Trophoblast cell (in vitro differentiated cells and primary cell): ENCODE measurements around the gene CHRM1.

Experiments
- DNase-seq, 2 donors: peaks; one replicate each; pipeline ENCODE4 v3.0.0-alpha.2; 2016
- H2AFZ ChIP-seq: 2 replicates; pipeline ENCODE4 v1.6.1; 2013; ENCODE audit warnings: low read length, moderate library complexity, mild to moderate bottlenecking; ENCODE audit not compliant: insufficient read depth, poor library complexity
- H2AK5ac ChIP-seq: 2 replicates; pipeline ENCODE4 v1.6.1; 2013; ENCODE audit warnings: mild to moderate bottlenecking, low read length
- H2BK120ac ChIP-seq: 2 replicates; pipeline ENCODE4 v1.6.1; 2013; ENCODE audit warnings: low read length, mild to moderate bottlenecking, moderate library complexity; ENCODE audit not compliant: insufficient read depth, poor library complexity
- H2BK12ac ChIP-seq: 2 replicates; pipeline ENCODE4 v1.6.1; 2013; ENCODE audit warnings: mild to moderate bottlenecking, low read length, moderate library complexity
- H2BK5ac ChIP-seq: 2 replicates; pipeline ENCODE4 v1.6.1; 2013; ENCODE audit warnings: low read length, low read depth, moderate library complexity, mild to moderate bottlenecking; ENCODE audit not compliant: poor library complexity
- H3K14ac ChIP-seq: 2 replicates; pipeline ENCODE4 v1.6.1; 2013; ENCODE audit warnings: mild to moderate bottlenecking, low read length
- H3K18ac ChIP-seq: 2 replicates; pipeline ENCODE4 v1.6.1; 2013; ENCODE audit warnings: mild to moderate bottlenecking, low read length
- H3K23ac ChIP-seq: 2 replicates; pipeline ENCODE4 v1.6.1; 2013; ENCODE audit warnings: low read length
- H3K27ac ChIP-seq: 2 replicates; pipeline ENCODE4 v1.5.1; 2013; ENCODE audit warnings: low read depth, mild to moderate bottlenecking, inconsistent platforms, low read length, moderate library complexity
- H3K27me3 ChIP-seq: 2 replicates; pipeline ENCODE4 v1.6.1; 2013; ENCODE audit warnings: inconsistent platforms, mild to moderate bottlenecking, low read length, moderate library complexity; ENCODE audit not compliant: insufficient read depth
- H3K36me3 ChIP-seq, 2 experiments: 1 replicate in 1 of 2; 2 replicates in 1 of 2; pipeline ENCODE4 v1.6.1; 2013; ENCODE audit warnings: low read length in 2 of 2, mild to moderate bottlenecking in 2 of 2, moderate library complexity in 1 of 2; ENCODE audit not compliant: insufficient read depth in 2 of 2, control insufficient read depth in 1 of 2
- H3K4ac ChIP-seq: 2 replicates; pipeline ENCODE4 v1.6.1; 2013; ENCODE audit warnings: low read depth, mild to moderate bottlenecking, low read length, moderate library complexity
- H3K4me1 ChIP-seq, 2 experiments: 1 replicate in 1 of 2; 2 replicates in 1 of 2; pipeline ENCODE4 v1.6.1; 2013; ENCODE audit warnings: low read length in 2 of 2, mild to moderate bottlenecking in 2 of 2, moderate library complexity in 1 of 2; ENCODE audit not compliant: insufficient read depth in 2 of 2, control insufficient read depth in 1 of 2
- H3K4me2 ChIP-seq: 2 replicates; pipeline ENCODE4 v1.6.1; 2013; ENCODE audit warnings: inconsistent platforms, mild to moderate bottlenecking, low read length, moderate library complexity
- H3K4me3 ChIP-seq: 2 replicates; pipeline ENCODE4 v1.5.1; 2013; ENCODE audit warnings: mild to moderate bottlenecking, low read depth, low read length, inconsistent platforms
- H3K79me1 ChIP-seq: one replicate; pipeline ENCODE4 v1.6.1; 2013; ENCODE audit warnings: low read length
- H3K79me2 ChIP-seq: 2 replicates; pipeline ENCODE4 v1.6.1; 2013; ENCODE audit warnings: low read length, mild to moderate bottlenecking; ENCODE audit not compliant: control insufficient read depth, insufficient read depth, poor library complexity
- H3K9ac ChIP-seq: 2 replicates; pipeline ENCODE4 v1.6.1; 2013; ENCODE audit warnings: mild to moderate bottlenecking, low read length
- H3K9me3 ChIP-seq: 2 replicates; pipeline ENCODE4 v1.6.1; 2013; ENCODE audit warnings: low read depth, mild to moderate bottlenecking, control low read depth, inconsistent platforms, low read length; ENCODE audit not compliant: insufficient read depth
- H4K12ac ChIP-seq: 2 replicates; pipeline ENCODE4 v1.6.1; 2013; ENCODE audit warnings: low read depth, mild to moderate bottlenecking, low read length, moderate library complexity
- H4K8ac ChIP-seq: 2 replicates; pipeline ENCODE4 v1.6.1; 2013; ENCODE audit warnings: low read depth, mild to moderate bottlenecking, low read length, moderate library complexity
- H4K91ac ChIP-seq: one replicate; pipeline ENCODE4 v1.6.1; 2013; ENCODE audit warnings: low read depth, mild to moderate bottlenecking, low read length, moderate library complexity
- whole genome bisulfite sequencing: extraction: QIAGEN DNeasy Blood & Tissue Kit; methylation state at CpG from one replicate; pipeline ENCODE4 v1.1.7; 2013; ENCODE audit warnings: missing lambda C conversion rate; ENCODE audit not compliant: insufficient read length, insufficient coverage; ENCODE audit errors: extremely low coverage; 5-methylcytosine and 5-hydroxymethylcytosine counted together

Gene CHRM1

DNA sequence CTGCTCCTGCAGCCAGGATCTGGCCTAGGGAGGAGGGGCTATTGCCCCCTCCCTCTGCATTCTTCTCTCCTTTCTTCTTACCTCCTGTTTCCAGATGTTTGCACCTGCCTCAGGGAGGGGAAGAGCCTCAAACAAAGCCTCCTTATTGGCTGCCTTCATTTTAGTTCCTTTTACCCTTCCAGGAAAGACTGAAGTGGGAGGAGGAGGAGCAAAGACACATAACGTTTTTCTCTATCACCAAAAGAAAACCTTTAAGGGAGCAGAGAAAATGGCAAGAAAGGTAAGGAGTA, 13.3 kb upstream of the CHRM1 start:
- H3K9me3 ChIP-seq: no peaks in the 10 kb centered on the region
- no peak overlapping the region for H2AK5ac ChIP-seq
- no peak for DNase-seq
- H4K91ac ChIP-seq: no peak overlapping the region
- no peak overlapping the region for H4K12ac ChIP-seq
- H3K14ac ChIP-seq: no peak overlapping the region
- no peaks in the 10 kb centered on the region for H3K79me2 ChIP-seq
- no peak overlapping the region for H3K27ac ChIP-seq
- no peak overlapping the region for H4K8ac ChIP-seq
- H3K4me1 ChIP-seq: no peaks in the 10 kb centered on the region
- H3K9ac ChIP-seq: no peak overlapping the region
- H3K4me3 ChIP-seq: no peak overlapping the region
- no peak overlapping the region for H3K18ac ChIP-seq
- no peaks in the 10 kb centered on the region for H3K36me3 ChIP-seq
- no peak overlapping the region for H3K4me2 ChIP-seq
- no peak overlapping the region for H3K23ac ChIP-seq
- no peak overlapping the region for H2AFZ ChIP-seq
- no CpG with 5 or more reads among the region's 1 CpG for WGBS
- H3K4ac ChIP-seq: no peak overlapping the region
- no peak overlapping the region for H2BK120ac ChIP-seq
- H2BK12ac ChIP-seq: no peak overlapping the region
- H3K27me3 ChIP-seq: no peaks in the 10 kb centered on the region
- H3K79me1 ChIP-seq: no peaks in the 10 kb centered on the region
- no peak overlapping the region for H2BK5ac ChIP-seq

DNA sequence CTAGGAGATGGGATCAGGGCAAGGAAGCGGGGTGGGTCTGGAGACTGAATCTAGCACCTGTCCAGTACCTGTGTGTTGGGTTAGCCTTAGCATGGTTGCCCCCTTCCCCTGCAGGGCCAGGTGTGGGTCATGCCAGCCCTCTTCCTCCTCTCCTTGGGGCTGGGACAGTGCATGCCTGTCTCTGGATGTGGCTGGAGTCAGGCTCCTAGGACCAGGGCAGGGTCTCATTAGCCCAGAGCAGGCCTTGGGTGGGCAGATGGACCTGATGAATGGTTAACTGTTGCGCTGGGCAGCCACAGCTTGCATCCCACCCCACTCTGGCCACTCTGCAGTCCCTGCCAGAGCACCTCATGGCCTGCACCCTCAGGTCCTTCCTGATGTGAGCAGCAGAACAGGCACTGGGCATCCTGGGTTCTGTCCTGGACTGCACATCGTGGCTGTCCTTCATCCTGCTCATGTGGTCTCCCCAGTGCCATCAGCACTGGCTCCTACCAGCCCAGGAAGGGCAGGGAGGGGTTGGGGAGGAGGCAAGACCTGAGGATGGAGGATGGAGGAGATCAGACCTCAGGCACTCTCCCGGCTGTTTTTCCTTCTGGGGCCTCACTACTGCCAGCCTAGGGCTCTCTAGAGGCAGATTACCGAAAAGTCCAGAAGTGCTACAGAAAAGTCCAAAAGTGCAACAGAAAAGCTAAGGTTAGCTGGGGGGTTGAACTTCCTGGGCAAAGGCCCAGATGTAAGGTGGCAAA, 12.8 kb upstream of the CHRM1 start:
- Histone ChIP-seq H2BK5ac (no peak overlapping the region), H3K4ac (no peak overlapping the region), H3K18ac (no peak overlapping the region), H3K4me2 (no peak overlapping the region), H2BK120ac (no peak overlapping the region), H2AK5ac (no peak overlapping the region), H3K9me3 (no peaks in the 10 kb centered on the region), H3K36me3 (no peaks in the 10 kb centered on the region), H2AFZ (no peak overlapping the region), H4K91ac (no peak overlapping the region), H3K4me1 (no peaks in the 10 kb centered on the region), H4K12ac (no peak overlapping the region), H4K8ac (no peak overlapping the region), H3K23ac (no peak overlapping the region), H3K79me2 (no peaks in the 10 kb centered on the region), H3K14ac (no peak overlapping the region), H3K27ac (no peak overlapping the region), H3K4me3 (peak overlapping the region; percentile 3), H3K9ac (no peak overlapping the region), H2BK12ac (no peak overlapping the region), H3K27me3 (no peaks in the 10 kb centered on the region), H3K79me1 (no peaks in the 10 kb centered on the region)
- no CpG with 5 or more reads among the region's 5 CpGs for WGBS
- no peak for DNase-seq

DNA sequence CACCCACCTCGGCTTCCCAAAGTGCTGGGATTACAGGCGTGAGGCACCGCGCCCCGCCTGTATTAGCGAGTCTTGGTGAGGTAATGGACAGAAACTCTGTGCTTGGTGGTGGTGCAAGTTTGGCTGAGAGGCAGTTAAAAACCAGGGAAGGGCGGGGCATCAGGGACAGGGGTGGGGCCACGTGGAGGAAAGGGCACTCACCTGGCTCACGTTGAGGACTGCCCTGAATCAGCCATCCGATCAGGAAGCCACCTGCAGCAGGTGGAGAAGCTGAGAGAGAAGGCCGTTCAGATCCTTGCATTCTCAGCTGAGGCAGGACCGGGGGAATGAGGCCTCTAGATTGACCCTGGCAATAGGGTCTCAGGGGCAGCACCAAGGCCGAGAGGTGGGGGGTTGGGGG, 12.1 kb upstream of the CHRM1 start:
- Histone ChIP-seq H3K4ac (no peak overlapping the region), H3K4me1 (no peaks in the 10 kb centered on the region), H3K14ac (no peak overlapping the region), H3K79me2 (no peaks in the 10 kb centered on the region), H4K12ac (no peak overlapping the region), H3K9ac (no peak overlapping the region), H3K27ac (no peak overlapping the region), H3K36me3 (no peaks in the 10 kb centered on the region), H3K4me2 (no peak overlapping the region), H3K18ac (no peak overlapping the region), H2AFZ (no peak overlapping the region), H3K79me1 (no peaks in the 10 kb centered on the region), H4K91ac (no peak overlapping the region), H3K23ac (no peak overlapping the region), H3K4me3 (no peak overlapping the region), H4K8ac (no peak overlapping the region), H3K9me3 (no peaks in the 10 kb centered on the region), H2BK5ac (no peak overlapping the region), H2AK5ac (no peak overlapping the region), H2BK12ac (no peak overlapping the region), H3K27me3 (no peaks in the 10 kb centered on the region), H2BK120ac (no peak overlapping the region)
- no CpG with 5 or more reads among the region's 13 CpGs for WGBS
- no peak for DNase-seq

DNA sequence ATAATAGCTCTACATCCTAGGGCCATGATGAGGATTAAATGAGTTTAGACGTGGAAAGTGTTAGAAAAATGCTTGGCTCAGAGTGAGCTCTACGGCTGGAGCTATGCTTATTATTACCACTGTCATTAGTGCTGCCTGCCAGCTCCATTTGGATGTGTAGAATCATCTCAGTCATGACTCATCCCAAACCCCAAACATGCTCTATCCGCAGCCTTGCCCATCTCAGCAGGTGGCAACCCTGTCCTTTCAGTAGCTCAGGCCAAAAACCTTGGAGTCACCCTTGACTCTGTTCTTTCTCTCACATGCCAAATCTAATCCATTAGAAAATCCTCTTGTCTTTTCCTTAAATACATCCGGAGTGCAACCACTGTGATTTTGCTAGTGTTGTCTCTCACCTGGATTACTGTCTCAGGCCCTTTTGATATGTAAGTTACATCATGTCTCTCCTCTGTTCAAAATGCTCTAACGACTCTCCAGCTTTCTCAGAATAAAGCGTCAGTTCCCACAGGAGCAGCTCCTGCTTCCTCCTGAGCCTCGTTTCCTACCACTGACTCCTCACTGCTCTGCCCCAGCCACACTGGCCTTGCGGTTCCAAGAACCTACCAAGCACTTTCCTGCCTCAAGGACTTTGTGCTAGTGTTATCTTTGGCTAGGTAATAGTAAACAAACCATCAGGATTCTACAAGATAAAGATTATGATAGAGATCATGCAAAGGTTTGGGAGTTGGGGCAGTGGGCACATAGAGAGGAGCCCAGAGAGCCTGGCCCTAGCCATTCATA, 10.5 kb upstream of the CHRM1 start:
- H3K9me3 ChIP-seq: no peaks in the 10 kb centered on the region
- H2AK5ac ChIP-seq: no peak overlapping the region
- no peaks in the 10 kb centered on the region for H3K4me1 ChIP-seq
- no peak overlapping the region for H3K4me2 ChIP-seq
- H2BK5ac ChIP-seq: no peak overlapping the region
- no CpG with 5 or more reads among the region's 8 CpGs for WGBS
- no peak overlapping the region for H3K4me3 ChIP-seq
- no peaks in the 10 kb centered on the region for H3K79me2 ChIP-seq
- no peak overlapping the region for H3K18ac ChIP-seq
- H3K27ac ChIP-seq: no peak overlapping the region
- H4K91ac ChIP-seq: no peak overlapping the region
- H4K8ac ChIP-seq: no peak overlapping the region
- no peak overlapping the region for H3K14ac ChIP-seq
- H4K12ac ChIP-seq: no peak overlapping the region
- no peak overlapping the region for H3K4ac ChIP-seq
- H3K9ac ChIP-seq: no peak overlapping the region
- H3K27me3 ChIP-seq: peaks cover 12% of the 10 kb centered on the region
- no peak overlapping the region for H2BK120ac ChIP-seq
- no peak overlapping the region for H2BK12ac ChIP-seq
- H3K79me1 ChIP-seq: no peaks in the 10 kb centered on the region
- H3K36me3 ChIP-seq: no peaks in the 10 kb centered on the region
- H3K23ac ChIP-seq: no peak overlapping the region
- H2AFZ ChIP-seq: no peak overlapping the region
- no peak for DNase-seq
